Cortex of kidney (tissue), 1 donor: ENCODE results near the gene CPB2.

Source experiments
- DNase-seq: peaks from one replicate; lab custom pipeline; 2025; lab: John Stamatoyannopoulos, UW

Gene CPB2

GRCh38 chr13:46104868-46105267 is at the start of gene CPB2:
Gene CPB2, minus strand, starts transcription at chr13:46105033. Its CDS starts 24 bp downstream, at chr13:46105009.
- DNase-seq, result no peak

- no peak for DNase-seq
These were observed 49.4 kb upstream of the CPB2 start for GRCh38 chr13:46154136-46154801.

GRCh38 chr13:46152627-46153328 is 47.9 kb upstream of the CPB2 start:
- DNase-seq, result no peak

- DNase-seq, result no peak
These were observed 45.4 kb upstream of the CPB2 start for GRCh38 chr13:46150134-46150693.

GRCh38 chr13:46149272-46150133 is 44.7 kb upstream of the CPB2 start:
- DNase-seq, result no peak

GRCh38 chr13:46146898-46147297 is 42.1 kb upstream of the CPB2 start:
- DNase-seq, result no peak

GRCh38 chr13:46145950-46146349 is 41.1 kb upstream of the CPB2 start:
- no peak for DNase-seq

- no peak for DNase-seq
These were observed 40.3 kb upstream of the CPB2 start for GRCh38 chr13:46145135-46145534.

GRCh38 chr13:46143184-46143701 is 38.4 kb upstream of the CPB2 start:
- DNase-seq, result no peak

- DNase-seq, result no peak
These were observed 37.9 kb upstream of the CPB2 start for GRCh38 chr13:46142776-46143175.

GRCh38 chr13:46140044-46140443 is 35.2 kb upstream of the CPB2 start:
- no peak for DNase-seq

GRCh38 chr13:46137627-46138317 is 32.9 kb upstream of the CPB2 start:
- no peak for DNase-seq

GRCh38 chr13:46136688-46137087 is 31.9 kb upstream of the CPB2 start:
- no peak for DNase-seq

- no peak for DNase-seq
These were observed 30.2 kb upstream of the CPB2 start for GRCh38 chr13:46134961-46135522.

- no peak for DNase-seq
These were observed 29.7 kb upstream of the CPB2 start for GRCh38 chr13:46134494-46134893.

- no peak for DNase-seq
These were observed 27.3 kb upstream of the CPB2 start for GRCh38 chr13:46132109-46132508.

- DNase-seq, result no peak
These were observed 26.9 kb upstream of the CPB2 start for GRCh38 chr13:46131705-46132104.

- no peak for DNase-seq
These were observed 25.3 kb upstream of the CPB2 start for GRCh38 chr13:46129955-46130618.

- no peak for DNase-seq
These were observed 24.3 kb upstream of the CPB2 start for GRCh38 chr13:46129124-46129523.

- DNase-seq, result no peak
These were observed 22.7 kb upstream of the CPB2 start for GRCh38 chr13:46127358-46128023.
